Measurements from ENCODE around the gene CDKL1. TPM values are rescaled to one million over a fixed set of nuclear protein-coding genes. Genes with fewer than 3 reads are reported as not detected.
A peak's percentile ranks its signal among the peaks of the same experiment; 100 is the strongest.

The CDKL1 gene
- total RNA-seq, 4 donors from 2014 or later = 8.2 to 22.5 (median 9.5) TPM

GRCh38 chr14:50423529-50423928, 26.8 kb upstream of the CDKL1 start:
- DNase-seq (ENCODE audit: low spot score in 2 of 2) = no peak
- WGBS, 2 donors = 98 to 100% methylated on average over 3 of the region's 3 CpGs
- H3K4me3 ChIP-seq = no peak overlapping the region
- peaks cover 0 to under 1% (median 0%) of the 10 kb centered on the region in 4 donors for H3K4me1 ChIP-seq
- H3K36me3 ChIP-seq = peaks cover 0 to 79% (median 10%) of the 10 kb centered on the region in 3 donors
- H3K9me3 ChIP-seq = no peaks in the 10 kb centered on the region
- H3K27me3 ChIP-seq = no peaks in the 10 kb centered on the region
- no peak for TF ChIP-seq POLR2A (IDR thresholded peaks at IDR 0.05)
- no peak for TF ChIP-seq EP300 (IDR thresholded peaks at IDR 0.05)
- no peak for TF ChIP-seq CTCF (IDR thresholded peaks at IDR 0.05)
- H3K27ac ChIP-seq = no peak overlapping the region

- no peak overlapping the region for H3K4me3 ChIP-seq
- no peak overlapping the region for H3K27ac ChIP-seq
- peaks cover 0 to 4% (median 0%) of the 10 kb centered on the region in 4 donors for H3K4me1 ChIP-seq
- TF ChIP-seq POLR2A (IDR thresholded peaks at IDR 0.05) = no peak
- no peak for TF ChIP-seq CTCF (IDR thresholded peaks at IDR 0.05)
- TF ChIP-seq EP300 (IDR thresholded peaks at IDR 0.05) = no peak
- no peaks in the 10 kb centered on the region for H3K27me3 ChIP-seq
- peaks cover 0 to 86% (median 10%) of the 10 kb centered on the region in 3 donors for H3K36me3 ChIP-seq
- no peak for DNase-seq (ENCODE audit: low spot score in 2 of 2)
- H3K9me3 ChIP-seq = no peaks in the 10 kb centered on the region
- 92 to 94% methylated on average over 7 of the region's 7 CpGs for WGBS, 2 donors
These were observed 24.8 kb upstream of the CDKL1 start for GRCh38 chr14:50421499-50421898.

- WGBS, 2 donors = 96% methylated on average over 2 of the region's 2 CpGs
- Histone ChIP-seq H3K9me3 (no peaks in the 10 kb centered on the region), H3K27ac (peak overlapping the region in 1 of 4 donors; percentile 25), H3K4me3 (no peak overlapping the region), H3K4me1 (peaks cover 0 to 4% (median 0%) of the 10 kb centered on the region in 4 donors), H3K36me3 (peaks cover 0 to 70% (median 0%) of the 10 kb centered on the region in 3 donors), H3K27me3 (no peaks in the 10 kb centered on the region)
- TF ChIP-seq EP300 (IDR thresholded peaks at IDR 0.05) (no peak), CTCF (IDR thresholded peaks at IDR 0.05) (no peak), POLR2A (IDR thresholded peaks at IDR 0.05) (no peak)
- DNase-seq (ENCODE audit: low spot score in 2 of 2) = no peak
These were observed 21.2 kb upstream of the CDKL1 start for GRCh38 chr14:50417853-50418252.

- Histone ChIP-seq H3K4me3 (no peak overlapping the region), H3K36me3 (peaks cover 0 to 10% (median 0%) of the 10 kb centered on the region in 3 donors), H3K27ac (no peak overlapping the region), H3K9me3 (no peaks in the 10 kb centered on the region), H3K27me3 (no peaks in the 10 kb centered on the region), H3K4me1 (peaks cover 0 to 12% (median 0%) of the 10 kb centered on the region in 4 donors)
- 60 to 67% methylated on average over 1 of the region's 1 CpG for WGBS, 2 donors
- no peak for DNase-seq (ENCODE audit: low spot score in 2 of 2)
- TF ChIP-seq CTCF (IDR thresholded peaks at IDR 0.05) (no peak), POLR2A (IDR thresholded peaks at IDR 0.05) (no peak), EP300 (IDR thresholded peaks at IDR 0.05) (no peak)
These were observed 14.2 kb upstream of the CDKL1 start for GRCh38 chr14:50410921-50411320.

GRCh38 chr14:50410071-50410470, 13.4 kb upstream of the CDKL1 start:
- H3K27ac ChIP-seq = no peak overlapping the region
- peaks cover 0 to 7% (median 0%) of the 10 kb centered on the region in 3 donors for H3K36me3 ChIP-seq
- H3K27me3 ChIP-seq = no peaks in the 10 kb centered on the region
- H3K4me1 ChIP-seq = peaks cover 0 to 12% (median 0%) of the 10 kb centered on the region in 4 donors
- H3K9me3 ChIP-seq = no peaks in the 10 kb centered on the region
- WGBS, 2 donors = 83 to 92% methylated on average over 3 of the region's 3 CpGs
- H3K4me3 ChIP-seq = no peak overlapping the region
- no peak for TF ChIP-seq EP300 (IDR thresholded peaks at IDR 0.05)
- no peak for DNase-seq (ENCODE audit: low spot score in 2 of 2)
